HG03442 (cell line): ENCODE measurements around the gene AFF1.
"Not testable (repeated sequence)": the region's sequence is repeated elsewhere in the genome, so short reads cannot be mapped to it uniquely, and the experiment has no call there.

Source experiments
- ATAC-seq: cut with Tn5 transposase; IDR thresholded peaks from one replicate; pipeline ENCODE4 v1.9.1; 2021; ENCODE audit warnings: mild to moderate bottlenecking, moderate library complexity; ENCODE audit not compliant: unreplicated experiment

The AFF1 gene

GRCh38 chr4:87033902-87034301 is 99.1 kb downstream of the AFF1 start:
- ATAC-seq: no peak

- no peak for ATAC-seq
Measured at GRCh38 chr4:87034527-87034926, 99.7 kb downstream of the AFF1 start.

GRCh38 chr4:87035881-87036509 is 101.2 kb downstream of the AFF1 start:
- no peak for ATAC-seq

GRCh38 chr4:87036713-87037112 is 101.9 kb downstream of the AFF1 start:
- ATAC-seq: no peak

GRCh38 chr4:87037171-87037570 is 102.4 kb downstream of the AFF1 start:
- not testable (repeated sequence) for ATAC-seq

GRCh38 chr4:87037671-87038334 is 103.0 kb downstream of the AFF1 start:
- ATAC-seq: no peak

- ATAC-seq: peak; percentile 45
Measured at GRCh38 chr4:87038837-87039615, 104.2 kb downstream of the AFF1 start.

- ATAC-seq: no peak
Measured at GRCh38 chr4:87041141-87041540, 106.3 kb downstream of the AFF1 start.

GRCh38 chr4:87042221-87042620 is 107.4 kb downstream of the AFF1 start:
- ATAC-seq: no peak

- no peak for ATAC-seq
Measured at GRCh38 chr4:87042986-87043820, 108.4 kb downstream of the AFF1 start.

- ATAC-seq: no peak
Measured at GRCh38 chr4:87044511-87045233, 109.9 kb downstream of the AFF1 start.

- no peak for ATAC-seq
Measured at GRCh38 chr4:87045234-87045558, 110.4 kb downstream of the AFF1 start.

- ATAC-seq: no peak
Measured at GRCh38 chr4:87045659-87046058, 110.8 kb downstream of the AFF1 start.

- no peak for ATAC-seq
Measured at GRCh38 chr4:87046121-87046551, 111.3 kb downstream of the AFF1 start.

- ATAC-seq: no peak
Measured at GRCh38 chr4:87047281-87047798, 112.5 kb downstream of the AFF1 start.

GRCh38 chr4:87049508-87049907 is 114.7 kb downstream of the AFF1 start:
- ATAC-seq: no peak

GRCh38 chr4:87050596-87050995 is 115.8 kb downstream of the AFF1 start:
- ATAC-seq: no peak

- no peak for ATAC-seq
Measured at GRCh38 chr4:87051121-87051713, 116.4 kb downstream of the AFF1 start.

- no peak for ATAC-seq
Measured at GRCh38 chr4:87052615-87053014, 117.8 kb downstream of the AFF1 start.

GRCh38 chr4:87053176-87053658 is 118.4 kb downstream of the AFF1 start:
- no peak for ATAC-seq
